GM03348 (cell line): ENCODE measurements around the gene NRXN3.
"Not testable (repeated sequence)": the region's sequence is repeated elsewhere in the genome, so short reads cannot be mapped to it uniquely, and the experiment has no call there.

Source experiments
- DNase-seq: peaks from one replicate; pipeline ENCODE4 v3.0.0; 2012; ENCODE audit warnings: low spot score

NRXN3 gene

DNA sequence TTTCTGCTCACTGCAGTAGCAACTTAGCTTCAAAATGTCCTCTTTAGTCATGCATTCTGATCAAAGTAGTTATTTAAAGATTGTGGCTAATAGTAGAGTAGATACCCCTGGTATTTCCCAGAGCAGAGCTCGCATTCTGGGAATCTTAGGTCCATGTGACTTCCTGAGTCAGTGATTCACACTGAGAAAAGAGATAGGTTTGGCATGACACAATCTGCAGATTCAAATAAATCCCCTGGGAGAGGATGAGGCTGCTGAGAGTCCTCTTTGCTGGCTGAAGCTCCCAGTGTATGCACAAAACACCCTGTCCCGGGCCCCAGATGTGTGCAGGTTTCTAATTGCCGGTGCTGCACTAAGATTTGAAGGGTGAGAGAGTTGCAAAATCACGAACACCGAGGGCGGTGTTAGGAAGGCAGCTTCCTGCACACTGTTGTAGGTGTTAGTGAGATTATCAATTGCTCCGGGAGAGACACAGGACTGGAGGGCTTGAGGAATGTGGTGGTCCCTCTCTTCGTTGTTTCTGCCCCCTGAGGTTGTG, 233.2 kb downstream of the NRXN3 start:
- no peak for DNase-seq

DNA sequence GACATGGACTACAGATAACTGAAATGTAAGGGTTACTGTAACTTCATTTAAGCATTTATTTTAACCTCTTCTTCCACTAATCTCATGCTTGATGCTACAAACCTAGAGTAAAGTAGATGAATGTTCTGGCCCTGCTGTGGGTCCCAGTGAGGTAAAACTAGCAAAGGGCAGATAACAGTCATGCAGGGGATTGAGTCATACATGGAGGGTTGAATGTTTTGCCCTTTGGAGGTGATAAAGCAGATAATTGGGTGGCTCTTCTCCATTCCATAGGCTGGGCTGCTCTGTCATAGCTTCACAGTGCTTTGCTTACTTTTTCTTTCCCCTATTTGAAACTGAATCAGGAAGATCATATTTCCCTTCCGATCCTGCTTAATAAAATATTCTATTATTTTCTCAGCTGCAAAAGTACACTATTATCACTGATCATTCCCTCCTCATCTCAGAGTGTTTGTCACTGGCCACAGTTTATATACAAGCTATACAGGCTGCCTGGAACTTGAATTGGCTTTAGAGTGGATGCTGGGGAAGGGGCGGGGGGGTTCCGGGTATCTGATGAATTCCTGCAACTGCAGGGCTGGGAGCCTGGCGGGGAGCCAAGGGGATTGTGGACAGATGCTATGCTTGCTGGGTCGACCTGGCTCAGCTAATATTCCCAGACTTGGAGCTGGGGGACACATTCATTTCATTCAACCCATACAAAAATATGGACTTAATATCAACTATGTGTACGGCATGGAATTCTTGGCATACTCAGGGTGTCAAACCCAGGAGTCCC, 235.1 kb downstream of the NRXN3 start:
- no peak for DNase-seq

DNA sequence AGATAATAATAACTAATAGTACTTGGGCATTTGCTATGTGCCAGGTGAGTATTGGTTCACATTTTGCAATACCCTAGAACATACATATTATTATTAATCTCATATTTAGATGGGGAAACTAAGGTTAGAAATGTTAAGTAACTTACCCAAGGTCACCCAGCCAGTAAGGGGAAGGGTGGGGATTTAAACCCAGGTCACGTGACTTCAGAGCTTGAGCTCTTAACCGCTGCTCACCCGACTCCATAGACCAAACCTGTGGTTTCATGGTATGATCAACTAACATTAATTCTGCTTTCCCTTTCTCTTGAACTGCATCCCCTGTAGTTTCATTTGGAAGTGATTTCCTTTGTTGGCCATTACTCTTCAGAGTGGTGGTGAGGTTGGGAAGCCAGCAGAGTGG, 242.3 kb downstream of the NRXN3 start:
- no peak for DNase-seq

DNA sequence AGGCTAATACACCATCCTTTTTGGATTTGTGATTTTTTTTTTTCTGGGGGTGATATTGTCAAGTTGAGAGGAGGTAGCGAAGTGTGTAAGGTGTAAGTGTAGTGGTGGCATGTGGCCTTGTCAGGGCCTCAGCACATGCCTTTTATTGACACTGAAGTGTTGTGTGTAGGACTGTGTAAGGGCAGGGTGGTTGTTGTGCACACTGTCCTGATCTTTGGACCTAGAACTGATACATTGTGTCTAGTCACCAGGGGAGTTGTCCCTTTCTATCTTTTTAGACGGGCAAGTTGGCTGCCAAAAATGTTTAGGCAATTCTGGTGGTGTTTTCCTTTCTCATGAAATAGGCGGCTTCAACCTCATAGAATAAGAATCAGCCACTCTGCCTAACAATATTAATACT, 244.0 kb downstream of the NRXN3 start:
- no peak for DNase-seq

DNA sequence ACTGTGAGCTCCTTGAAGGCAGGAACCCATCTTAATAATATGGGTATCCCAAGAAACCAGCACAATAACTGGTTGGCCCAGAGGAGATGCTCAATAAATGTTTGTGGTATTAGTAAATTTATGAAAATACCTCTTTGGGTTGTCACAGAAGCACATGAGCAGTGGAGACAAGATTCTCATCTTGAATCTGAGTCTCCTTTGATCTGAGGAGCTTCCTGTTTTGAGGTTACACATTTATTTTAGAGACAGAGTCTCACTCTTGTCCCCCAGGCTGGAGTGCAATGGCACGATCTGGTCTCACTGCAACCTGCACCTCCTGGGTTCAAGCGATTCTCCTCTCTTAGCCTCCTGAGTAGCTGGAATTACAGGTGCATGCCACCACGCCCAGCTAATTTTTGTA, 247.4 kb downstream of the NRXN3 start:
- no peak for DNase-seq

DNA sequence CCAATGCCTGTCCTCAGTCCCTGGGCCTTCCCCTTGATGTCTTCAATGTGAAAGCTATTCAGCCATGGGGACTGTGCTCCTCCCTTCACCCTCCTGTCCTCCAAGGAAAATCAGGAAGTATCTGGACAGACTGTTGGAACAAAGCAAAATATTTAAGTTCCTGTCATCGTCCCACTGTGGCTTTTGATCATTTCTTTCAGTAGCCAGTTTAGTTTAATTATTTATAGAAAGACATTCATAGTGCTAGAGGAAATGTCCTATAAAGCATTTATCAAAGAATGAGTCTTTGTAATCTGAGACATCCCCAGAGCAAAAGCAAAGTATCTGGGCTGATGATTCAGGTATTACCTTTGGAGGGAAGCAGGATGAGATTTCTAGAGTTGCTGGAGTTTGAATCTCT, 254.1 kb downstream of the NRXN3 start:
- DNase-seq: no peak

DNA sequence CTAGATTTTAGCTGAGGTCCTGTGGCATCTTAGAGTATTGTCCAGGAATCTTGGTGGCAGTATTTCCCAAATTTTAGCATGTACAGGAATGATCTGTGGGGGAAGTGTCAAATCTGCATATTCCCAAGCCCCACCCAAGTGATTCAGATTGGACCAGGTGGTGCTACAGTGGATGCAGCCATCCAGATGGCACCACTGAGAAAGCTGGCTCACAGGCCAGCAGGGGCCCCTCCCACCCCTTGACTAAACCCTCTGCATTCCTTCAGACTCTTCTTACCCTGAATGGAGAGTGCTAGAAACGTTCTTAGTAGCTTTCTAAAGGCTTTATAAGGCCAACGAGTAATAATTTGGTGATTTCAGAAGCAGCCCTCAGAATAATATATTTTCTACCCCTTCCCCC, 255.2 kb downstream of the NRXN3 start:
- no peak for DNase-seq

DNA sequence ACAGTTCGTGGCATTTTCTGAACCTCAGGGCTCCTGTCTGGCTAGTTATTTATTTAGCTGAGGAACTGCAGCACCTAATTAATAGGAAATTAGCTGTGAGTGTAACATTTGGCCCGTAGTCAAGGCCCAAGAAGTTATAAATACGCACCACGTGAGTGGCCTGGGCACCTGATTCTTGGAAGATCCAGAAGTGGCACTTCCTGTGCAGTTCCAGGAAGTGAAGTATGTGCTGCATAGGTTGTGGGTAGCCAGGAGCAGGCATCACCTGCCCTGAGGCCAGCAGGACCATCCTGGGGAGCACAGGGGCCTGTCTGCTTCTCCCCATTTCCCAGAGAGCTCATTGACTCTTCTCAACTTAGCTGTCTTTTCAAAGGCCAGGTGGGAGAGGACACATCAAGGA, 255.6 kb downstream of the NRXN3 start:
- DNase-seq: no peak

DNA sequence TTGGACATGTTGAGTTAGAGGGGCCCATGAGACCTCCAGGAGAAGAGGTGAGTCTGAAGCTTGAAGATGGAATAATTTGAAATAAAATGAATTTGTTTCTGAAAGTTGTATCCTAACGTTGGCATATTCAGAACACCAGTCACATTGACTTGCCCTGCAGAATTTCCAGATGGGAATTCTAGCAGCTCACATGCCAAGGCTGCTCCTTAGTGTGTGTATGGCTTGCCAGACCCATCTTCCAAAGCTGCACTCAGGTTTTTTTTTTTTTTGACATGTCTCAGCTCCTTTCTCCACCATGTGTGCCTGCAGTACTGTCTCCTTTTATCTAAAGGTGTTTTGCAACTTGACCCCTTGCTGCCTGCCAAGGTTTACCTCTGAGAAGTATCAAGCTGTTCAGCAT, 261.9 kb downstream of the NRXN3 start:
- DNase-seq: no peak

DNA sequence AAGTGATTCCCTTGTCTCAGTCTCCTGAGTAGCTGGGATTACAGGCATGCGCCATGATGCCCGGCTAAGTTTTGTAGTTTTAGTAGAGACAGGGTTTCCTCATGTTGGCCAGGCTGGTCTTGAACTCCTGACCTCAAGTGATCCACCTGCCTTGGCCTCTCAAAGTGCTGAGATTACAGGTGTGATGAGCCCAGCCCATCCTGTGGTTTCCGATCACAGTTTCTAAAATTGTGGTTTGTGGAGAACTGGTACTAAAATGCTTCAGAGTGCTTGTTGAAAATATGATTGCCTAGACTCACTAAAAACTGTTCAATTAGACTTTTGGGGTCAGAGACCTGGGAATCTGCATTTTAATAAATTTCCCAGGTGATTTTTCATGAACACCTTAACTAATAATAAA, 267.3 kb downstream of the NRXN3 start:
- DNase-seq: not testable (repeated sequence)

DNA sequence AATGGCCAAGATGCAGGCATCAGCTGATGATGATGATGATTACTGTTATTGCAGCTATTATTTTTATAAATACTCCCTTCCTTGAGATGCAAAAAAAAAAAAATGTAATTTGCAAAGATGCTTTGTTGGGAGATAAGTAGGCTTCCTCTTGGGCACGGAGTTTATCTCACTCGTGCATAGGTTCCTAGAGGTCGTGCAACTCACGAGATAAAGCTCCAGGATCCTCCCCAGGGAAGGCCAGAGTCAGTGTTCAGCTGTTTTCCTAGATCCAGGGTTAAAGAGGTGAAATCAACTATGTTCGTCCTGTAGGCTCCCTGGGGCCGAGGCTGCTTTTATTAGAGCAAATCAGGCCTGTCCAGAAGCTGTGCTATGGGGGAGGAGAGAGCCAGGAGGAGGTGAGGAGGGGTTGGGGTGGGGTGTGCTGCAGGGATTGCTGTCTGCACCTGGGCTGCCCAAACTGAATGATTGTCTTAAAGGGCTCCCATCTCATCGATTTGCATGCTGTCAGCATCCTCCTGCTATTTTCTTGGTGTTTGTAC, 270.3 kb downstream of the NRXN3 start:
- DNase-seq: no peak

DNA sequence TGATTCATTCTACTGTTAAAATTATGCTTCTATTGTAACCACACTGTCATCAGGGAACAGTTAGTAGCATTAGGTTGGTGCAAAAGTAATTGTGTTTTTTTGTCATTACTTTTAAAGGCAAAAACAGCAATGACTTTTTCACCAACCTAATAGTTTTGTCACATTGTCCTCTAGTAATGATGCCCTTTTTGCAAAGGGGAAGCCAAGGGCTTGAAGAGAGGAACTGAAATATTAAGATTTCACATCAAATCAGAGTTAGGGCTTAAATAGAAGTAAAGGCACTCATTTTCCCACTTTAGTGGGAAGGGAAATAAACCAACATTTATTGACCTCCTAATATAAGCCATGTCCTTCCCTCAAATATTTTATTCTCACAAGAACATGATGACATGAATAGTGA, 273.7 kb downstream of the NRXN3 start:
- DNase-seq: no peak

DNA sequence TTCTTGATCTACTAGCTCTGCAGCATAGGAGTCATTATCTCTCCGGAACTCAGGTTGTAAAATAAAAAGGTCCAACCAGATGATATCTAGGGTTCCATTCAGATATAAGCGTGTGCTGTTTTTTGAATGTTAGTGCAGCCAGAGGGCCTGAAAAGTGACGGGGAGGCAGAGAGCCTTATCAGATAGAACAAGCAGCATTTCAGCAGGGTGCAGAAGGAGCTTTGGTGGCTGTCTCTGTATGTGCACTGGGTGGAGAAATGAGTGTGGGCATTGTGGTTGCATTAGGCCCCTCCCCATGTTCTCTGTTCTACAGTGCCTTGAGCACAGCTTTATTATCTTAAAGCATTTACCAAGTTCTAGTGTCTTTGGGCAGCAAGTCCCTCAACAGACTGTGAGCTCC, 275.1 kb downstream of the NRXN3 start:
- no peak for DNase-seq

DNA sequence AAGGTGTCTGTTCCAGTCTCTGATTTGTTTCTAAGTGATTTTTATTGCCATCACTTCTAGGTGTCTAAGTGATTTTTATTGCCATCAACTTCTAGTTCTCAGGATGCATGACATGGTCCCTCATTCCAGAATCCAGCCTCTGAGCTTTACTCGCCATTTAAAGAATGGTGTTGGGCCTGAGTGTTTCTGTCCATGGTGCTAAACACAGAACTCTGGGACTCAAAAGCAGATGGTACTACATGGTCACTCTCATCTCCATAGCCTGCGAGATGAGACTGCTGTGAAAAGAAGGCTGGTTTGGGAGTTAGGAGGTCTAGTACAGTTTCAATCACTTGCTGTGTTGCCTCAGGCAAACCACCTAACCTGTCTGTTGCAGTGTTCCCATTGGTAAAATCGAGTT, 276.6 kb downstream of the NRXN3 start:
- DNase-seq: peak; percentile 15

DNA sequence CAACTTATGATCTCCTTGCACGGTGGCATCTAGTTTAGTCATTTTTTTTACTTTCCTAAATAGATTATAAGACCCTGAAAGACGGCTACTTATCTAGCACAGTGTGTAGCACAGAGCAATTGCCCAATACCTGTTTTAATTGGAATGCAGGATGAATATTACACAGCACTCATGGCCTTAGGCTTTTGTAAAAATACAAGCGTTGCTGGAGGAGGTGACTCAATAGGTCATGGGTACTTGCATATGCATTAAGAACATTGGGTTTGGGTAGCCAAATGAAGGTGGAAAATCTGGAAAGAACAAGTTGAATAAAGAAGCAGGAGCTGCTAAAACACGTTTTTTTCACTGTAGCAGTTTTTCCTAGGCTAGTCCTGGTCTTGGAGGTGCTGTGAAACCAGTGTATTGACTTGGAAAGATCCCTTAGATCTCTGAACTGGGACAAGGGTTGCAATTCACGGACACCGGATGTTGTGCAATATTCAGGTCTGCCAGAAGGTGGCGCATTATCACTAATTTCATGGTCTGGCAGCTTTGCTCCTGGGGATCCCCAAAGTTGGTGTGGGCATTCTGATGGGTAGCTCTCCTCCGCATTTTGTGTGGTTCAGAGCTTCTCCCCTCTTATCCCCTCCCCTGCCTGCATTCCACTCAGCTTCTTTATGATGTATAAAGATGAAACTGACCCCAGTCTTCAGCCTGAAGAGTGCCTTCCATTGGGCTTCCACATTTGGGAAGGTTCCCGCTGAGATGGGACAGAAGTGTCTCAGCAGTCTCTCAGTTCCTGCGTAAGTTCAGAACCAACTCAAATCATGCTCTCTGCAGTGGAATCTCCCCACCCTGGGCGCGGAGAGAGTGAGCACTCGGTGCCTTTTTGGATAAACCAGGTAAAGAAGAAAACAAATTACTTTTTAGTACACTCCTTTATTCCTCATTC, 278.3 kb downstream of the NRXN3 start:
- DNase-seq: peak; percentile 74

DNA sequence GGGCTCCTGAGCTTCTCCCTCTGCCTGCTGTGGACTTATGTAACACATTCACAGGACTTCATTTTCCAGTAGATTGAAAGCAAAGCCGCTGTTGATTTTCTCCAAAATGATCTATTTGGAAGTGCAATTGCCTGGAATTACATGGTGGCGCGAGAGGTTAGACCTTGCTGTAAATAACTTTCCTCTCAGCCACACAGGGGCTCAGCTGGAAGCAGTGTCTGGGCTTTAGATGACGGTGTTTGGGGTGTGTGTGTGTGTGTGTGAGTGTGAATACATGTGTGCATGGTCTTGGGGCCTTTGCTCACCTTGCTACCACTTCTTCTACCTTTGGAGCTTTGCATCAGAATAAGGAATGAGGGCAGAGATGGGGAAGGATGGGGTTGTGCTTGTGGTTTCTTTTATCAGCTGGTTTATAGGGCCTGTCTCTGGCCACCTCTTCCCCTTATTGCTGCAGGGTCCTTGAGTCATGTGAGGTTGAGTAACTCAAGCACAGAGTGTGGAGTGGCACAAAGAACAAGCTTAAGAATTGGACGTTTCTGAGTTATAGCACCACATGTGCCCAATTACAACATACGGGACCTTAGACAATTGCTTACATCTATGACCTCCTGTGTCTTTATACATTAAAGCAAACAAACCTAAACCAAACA, 280.6 kb downstream of the NRXN3 start:
- DNase-seq: no peak

DNA sequence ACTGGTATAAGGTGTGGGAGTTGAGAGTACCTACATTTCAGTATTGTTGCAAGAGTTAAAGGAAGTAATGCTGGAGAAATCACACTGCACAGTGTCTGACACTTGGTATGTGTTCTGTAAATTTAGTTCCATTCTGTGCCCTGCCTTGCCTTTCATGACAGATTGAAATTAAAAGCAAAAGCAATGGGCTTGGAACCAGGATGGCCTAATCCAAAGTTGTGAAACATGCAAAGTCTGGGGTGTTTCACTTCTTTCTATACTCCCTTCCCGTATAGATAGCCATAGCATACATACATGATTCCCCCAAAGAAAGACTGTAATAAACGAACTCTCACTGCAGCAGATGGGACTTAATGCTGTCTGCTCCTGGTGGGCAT, 281.1 kb downstream of the NRXN3 start:
- DNase-seq: no peak

DNA sequence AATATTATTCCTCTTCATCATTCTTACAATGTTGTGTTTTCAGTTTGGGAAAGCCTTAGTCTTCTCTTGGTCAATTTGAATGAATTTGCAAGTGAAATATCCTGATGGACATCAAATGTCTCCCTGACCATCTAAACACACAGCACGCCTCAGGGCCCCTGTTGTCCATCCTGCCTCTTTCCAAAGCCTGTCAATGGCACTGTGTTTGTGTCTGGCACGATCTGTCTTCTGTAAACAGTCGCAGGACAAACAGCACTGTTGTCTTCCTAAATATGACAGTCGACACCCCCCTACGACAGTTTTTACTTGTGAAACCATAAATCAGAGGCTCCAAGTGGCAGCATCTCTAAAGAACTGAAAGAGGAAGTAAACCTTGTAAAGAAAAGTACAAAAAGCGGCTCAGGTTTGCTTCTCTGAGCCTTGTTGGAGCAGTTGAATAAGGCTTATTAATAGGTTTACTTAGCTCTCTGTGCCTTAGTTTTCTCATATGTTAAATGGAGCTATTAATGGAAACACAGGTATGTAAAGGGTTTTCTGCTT, 285.8 kb downstream of the NRXN3 start:
- DNase-seq: no peak

DNA sequence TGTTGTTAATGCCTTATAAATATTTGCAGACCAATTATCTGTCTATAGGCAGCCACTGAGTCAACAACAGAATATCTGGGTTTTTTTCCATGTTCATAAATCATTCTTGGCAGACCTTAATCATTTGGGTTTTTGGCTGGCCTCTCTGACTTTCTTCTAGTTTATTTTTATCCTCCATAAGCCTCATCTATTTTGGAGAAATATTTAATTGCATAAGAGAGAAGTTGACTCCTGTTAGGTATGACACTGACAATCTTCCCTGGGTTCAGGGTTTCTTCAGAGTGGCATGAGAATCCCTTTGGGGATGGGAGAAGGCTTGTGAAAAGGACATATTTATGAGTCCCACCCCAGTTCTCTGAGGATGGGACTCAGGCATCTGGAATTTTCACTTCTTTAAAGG, 299.8 kb downstream of the NRXN3 start:
- no peak for DNase-seq

DNA sequence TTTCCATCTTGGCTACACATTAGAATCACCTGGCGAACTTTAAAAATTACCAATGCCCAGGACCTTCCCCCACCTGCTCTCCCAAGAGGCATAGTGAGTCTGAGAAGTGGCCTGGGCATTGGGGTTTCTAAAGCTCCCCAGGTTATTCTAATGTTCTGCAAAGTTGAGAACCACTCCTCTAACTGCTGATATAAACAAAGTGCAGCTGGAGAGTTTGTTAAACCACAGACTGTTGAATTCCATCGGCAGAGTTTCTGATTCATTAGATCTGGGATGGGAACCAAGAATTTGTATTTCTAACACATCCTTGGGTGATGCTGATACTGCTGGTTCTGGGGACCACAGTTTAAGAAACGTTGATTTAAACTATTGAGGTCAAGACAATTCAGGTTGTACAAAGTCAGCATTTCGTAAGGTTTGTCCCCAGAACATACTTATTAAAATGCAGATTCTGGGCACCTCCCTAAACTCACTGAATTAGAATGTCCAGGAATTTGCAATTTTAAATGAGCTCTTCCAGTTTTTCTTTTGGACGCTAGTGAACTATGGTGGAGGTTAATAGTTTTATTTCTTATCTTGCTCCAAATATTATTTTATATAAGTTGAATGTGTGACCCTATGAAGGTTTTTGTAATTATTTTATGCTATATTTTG, 309.1 kb downstream of the NRXN3 start:
- no peak for DNase-seq

DNA sequence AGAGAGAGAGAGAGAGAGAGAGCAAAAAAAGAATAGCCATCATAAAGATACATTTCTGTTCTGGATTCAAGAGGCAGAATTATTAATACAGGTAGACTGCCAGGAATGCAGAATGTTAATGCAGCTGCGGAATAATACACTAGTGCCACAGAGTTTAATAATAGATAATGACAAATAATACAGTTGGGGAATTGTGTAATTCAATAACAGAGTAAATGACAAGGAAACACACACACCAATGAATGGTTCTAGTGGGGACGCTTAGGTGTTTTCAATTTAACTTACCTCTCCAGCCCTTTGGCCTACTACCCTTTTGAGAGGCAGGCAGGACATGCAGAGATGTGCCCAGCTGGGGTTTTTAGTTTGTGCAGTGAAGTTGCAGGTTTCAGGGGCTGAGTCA, 313.9 kb downstream of the NRXN3 start:
- DNase-seq: no peak

DNA sequence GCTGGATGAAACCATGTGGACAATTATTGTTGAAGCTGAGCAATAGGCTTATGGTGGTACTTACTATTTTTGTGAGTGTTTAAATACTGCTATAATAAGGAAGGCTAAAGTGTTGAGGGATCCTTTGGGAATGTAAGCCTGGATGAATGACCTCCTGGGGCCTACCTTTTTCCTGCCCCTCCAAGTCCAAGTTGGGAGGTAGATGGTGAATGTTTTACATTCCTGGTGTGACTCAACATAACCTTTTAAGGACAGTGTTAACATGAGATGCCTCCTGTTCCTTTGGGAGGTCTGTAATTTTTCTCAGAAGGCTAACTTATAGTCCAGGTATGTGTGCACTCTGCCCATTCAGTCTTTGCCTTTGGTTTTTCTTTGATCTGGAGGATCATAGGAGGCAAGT, 315.9 kb downstream of the NRXN3 start:
- no peak for DNase-seq
